ENCODE data around the gene OGT.
"Not testable (repeated sequence)": the region's sequence is repeated elsewhere in the genome, so short reads cannot be mapped to it uniquely, and the experiment has no call there.

Gene OGT

GRCh38 chrX:71541210-71542022 is 8.5 kb downstream of the OGT start:
- no peak for DNase-seq

GRCh38 chrX:71542411-71542810 is 9.5 kb downstream of the OGT start:
- no peak for DNase-seq

DNA sequence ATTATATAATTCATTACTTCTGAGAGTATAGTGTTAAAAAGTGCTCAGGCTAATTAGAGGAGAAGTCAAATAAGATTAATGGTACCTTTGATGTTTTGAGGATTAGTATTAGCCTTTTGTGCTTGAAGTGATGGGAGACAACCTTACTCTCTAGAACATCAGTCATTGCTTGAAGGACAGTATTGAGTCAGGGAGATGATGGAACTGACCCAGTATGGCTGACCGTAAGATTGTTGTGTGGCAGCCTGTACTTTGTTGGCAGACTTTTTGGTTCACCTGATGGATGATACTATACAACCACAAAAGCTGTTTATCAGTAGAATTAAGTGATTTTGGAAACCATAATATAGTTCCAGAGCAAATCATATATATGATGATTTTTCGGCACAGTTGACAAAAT is 9.9 kb downstream of the OGT start:
- DNase-seq = no peak

DNA sequence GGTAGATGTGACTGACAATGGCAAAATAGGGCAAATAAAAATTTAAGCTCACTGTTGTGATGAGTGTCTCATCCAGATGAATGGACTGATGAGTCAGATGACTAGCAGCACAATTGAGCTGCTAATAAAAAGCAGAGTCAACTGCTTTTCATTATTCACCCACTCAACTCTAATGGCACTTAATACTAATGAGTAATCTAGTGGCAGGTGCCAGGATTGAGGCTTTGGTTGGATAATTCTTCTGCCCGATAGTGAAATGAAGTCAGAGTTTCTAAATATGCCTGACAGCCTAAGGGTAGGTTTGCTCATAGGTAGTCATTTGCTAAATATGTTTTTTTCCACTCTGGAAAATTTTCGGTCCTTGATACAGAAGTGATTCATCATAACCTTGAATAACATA is 10.4 kb downstream of the OGT start:
- no peak for DNase-seq

DNA sequence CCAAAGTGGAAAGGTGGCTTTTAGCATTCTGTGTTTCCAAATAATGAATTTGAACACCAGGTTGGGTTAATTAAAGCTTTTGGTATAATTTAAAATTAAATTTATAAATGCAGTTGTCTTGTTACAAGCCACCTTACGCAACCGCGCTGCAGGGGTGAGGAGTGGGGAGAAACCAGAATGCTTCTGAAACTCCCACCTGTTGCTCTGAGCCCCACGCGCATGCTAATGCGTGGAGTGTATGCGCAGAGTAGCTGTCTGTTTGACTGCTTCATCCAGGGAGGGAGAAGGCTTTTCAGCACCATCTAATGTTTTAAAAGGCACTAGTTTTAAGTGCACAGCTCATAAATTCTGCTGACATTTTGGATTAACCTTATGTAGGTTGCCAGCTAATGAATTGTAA is 12.5 kb downstream of the OGT start:
- no peak for DNase-seq

DNA sequence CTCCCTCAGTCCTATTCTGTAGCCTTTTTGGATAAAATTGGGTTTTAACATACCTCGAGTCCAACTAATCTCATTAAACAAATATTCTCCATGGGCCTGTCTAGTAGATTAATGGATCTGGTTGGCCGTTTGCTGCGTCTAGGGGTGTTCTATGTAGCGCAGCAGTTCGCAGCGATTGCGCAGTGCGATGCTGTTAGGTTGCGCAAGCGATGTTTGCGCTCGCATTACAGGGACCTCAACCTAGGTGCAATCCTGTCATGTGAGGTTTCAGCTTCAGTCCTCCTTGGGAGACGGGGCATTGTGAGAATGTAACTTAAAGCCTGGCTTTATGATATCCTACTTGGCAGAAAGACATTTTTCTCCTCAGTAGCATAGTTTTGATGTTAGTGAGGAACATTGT is 14.0 kb downstream of the OGT start:
- no peak for DNase-seq

GRCh38 chrX:71547339-71547738 is 14.4 kb downstream of the OGT start:
- no peak for DNase-seq

- DNase-seq = no peak
Observed at GRCh38 chrX:71549986-71550385, 17.1 kb downstream of the OGT start.

- no peak for DNase-seq
Observed at GRCh38 chrX:71550578-71550977, 17.7 kb downstream of the OGT start.

DNA sequence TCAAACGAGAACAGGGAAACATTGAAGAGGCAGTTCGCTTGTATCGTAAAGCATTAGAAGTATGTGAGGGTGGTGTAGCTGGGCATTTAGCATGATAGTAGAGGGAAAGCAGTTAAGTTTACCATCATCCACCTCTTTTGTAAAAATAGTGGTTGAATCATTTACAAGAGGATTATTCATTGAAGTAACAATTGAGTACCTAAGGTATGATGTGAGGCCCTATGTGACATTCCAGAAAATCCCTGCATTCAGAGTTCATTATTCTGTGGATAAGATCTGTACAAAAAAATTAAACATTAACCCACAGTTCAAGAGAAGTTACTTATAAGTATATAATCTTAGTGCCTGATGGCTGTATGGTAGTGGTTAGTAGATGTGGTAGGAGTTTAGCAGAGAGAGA is 23.1 kb downstream of the OGT start:
- DNase-seq = no peak

GRCh38 chrX:71558920-71559319 is 26.0 kb downstream of the OGT start:
- no peak for DNase-seq

GRCh38 chrX:71559773-71560172 is 26.9 kb downstream of the OGT start:
- not testable (repeated sequence) for DNase-seq

- no peak for DNase-seq
Observed at GRCh38 chrX:71563921-71564320, 31.0 kb downstream of the OGT start.

- DNase-seq = no peak
Observed at GRCh38 chrX:71565474-71566041, 32.7 kb downstream of the OGT start.

DNA sequence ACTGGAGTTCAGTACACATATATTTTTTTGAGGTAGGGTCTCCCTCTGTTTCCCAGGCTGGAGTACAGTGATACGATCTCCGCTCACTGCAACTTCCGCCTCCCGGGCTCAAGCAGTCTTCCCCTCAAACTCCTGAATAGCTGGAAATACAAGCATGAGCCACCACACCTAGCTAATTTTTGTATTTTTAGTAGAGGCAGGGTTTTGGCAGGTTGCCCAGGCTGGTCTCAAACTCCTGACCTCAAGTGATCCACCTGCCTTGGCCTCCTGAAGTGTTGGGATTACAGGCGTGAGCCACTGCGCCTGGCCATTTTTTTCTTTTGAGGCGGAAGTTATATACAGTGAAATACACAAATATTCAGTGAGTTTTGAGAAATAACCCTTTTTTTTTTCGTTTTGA is 38.5 kb downstream of the OGT start:
- not testable (repeated sequence) for DNase-seq

DNA sequence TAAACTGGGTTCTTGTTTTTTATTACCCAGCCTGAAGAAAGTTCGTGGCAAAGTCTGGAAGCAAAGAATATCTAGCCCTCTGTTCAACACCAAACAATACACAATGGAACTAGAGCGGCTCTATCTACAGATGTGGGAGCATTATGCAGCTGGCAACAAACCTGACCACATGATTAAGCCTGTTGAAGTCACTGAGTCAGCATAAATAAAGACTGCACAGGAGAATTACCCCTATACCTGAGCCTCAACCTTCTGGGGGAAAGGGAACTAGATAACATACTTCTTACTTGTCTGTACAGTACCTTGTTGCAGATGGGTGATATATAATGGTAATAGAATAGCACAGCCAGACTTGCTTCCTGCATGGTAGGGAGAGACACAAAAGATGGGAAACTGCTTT is 40.7 kb downstream of the OGT start:
- DNase-seq = no peak

GRCh38 chrX:71577682-71578081 is 44.8 kb downstream of the OGT start:
- no peak for DNase-seq

GRCh38 chrX:71578253-71579135 is 45.6 kb downstream of the OGT start, which contains the start of gene GCNA:
TSS of gene GCNA (plus strand) at chrX:71578437. CDS start at chrX:71580822, 2,385 bp downstream.
- DNase-seq = no peak

- no peak for DNase-seq
Observed at GRCh38 chrX:71579136-71579989, 46.5 kb downstream of the OGT start.

DNA sequence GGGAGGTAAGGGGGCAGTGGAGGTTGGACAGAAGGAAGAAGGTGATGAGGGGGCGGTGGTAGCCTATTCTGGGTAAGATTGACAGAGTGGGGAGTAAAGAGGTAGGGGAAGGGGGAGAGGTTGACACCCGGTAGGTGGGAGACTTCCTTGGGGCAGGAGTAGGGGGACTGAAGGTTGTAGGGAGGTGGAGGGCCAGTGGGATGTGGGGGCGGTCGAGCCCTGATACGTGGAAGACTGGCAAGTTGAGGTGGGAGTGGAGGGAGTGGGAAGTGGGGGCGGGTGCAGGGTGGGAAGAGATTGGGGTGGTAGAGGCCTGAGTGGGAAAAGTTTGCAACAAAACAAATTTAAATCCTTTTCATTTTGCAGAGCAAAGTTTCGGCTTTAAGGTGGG is 47.1 kb downstream of the OGT start:
- DNase-seq = no peak

DNA sequence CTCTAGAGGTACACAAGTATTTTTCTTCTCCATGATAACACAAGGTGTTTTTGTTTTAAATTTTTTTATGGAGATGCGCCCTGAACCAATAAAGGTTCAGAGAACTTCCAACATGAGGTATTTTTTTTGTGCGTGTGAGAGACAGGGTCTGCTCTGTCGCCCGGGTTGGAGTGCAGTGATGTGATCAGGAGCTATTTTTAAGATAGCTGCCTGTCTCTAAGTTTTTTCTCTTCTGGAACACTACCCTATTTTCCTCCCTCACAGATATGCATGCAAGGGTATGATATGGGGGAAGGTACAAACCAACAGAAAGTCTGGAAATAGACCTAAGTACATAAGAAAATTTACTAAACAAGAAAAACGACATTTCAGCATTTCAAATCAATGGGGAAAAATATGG is 48.3 kb downstream of the OGT start:
- DNase-seq = no peak

- no peak for DNase-seq
Observed at GRCh38 chrX:71586929-71587328, 54.0 kb downstream of the OGT start.

GRCh38 chrX:71593210-71593609 is 60.3 kb downstream of the OGT start:
- DNase-seq = not testable (repeated sequence)

Measured in CD4-positive, alpha-beta T cell treated with Interferon gamma for 1 hour (primary cell).